Mammary epithelial cell (primary cell): ENCODE results near the gene DUSP10.

Source experiments
- EZH2 ChIP-seq: IDR thresholded peaks from 2 replicates; pipeline ENCODE4 v1.6.1; 2012; ENCODE audit warnings: low read length, inconsistent platforms, borderline replicate concordance
- TF ChIP-seq, protein P1 (sequence below), 2 donors: IDR thresholded peaks in 1 of 2; conservative IDR thresholded peaks in 1 of 2; 2 replicates each; pipeline ENCODE4 v1.5.1; 2011 to 2012; ENCODE audit warnings: inconsistent platforms in 2 of 2, low read length in 2 of 2, mild to moderate bottlenecking in 2 of 2, control low read depth in 1 of 2, low read depth in 1 of 2; ENCODE audit not compliant: insufficient read depth in 1 of 2; ENCODE audit errors: extremely low read depth in 1 of 2

DNA sequence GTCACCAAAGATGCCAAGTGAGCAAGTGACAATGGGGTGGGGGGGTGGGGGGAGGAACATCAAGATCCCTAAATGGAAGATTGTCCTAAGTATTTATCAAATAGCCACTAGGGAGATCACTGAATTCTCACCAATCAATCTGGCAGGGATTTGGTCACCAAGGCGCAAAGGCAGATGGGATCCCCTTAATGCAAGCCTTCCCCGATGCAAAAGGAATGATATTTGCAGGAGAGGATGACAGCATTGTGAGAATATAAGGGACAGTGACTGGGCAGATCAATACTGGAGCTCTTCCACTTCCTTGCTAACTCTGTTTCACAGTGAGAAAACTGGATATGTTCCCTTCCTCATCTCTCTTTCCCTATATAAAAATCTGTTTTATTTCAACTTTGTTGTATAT is 40.9 kb downstream of the DUSP10 start:
- TF ChIP-seq, protein P1, sequence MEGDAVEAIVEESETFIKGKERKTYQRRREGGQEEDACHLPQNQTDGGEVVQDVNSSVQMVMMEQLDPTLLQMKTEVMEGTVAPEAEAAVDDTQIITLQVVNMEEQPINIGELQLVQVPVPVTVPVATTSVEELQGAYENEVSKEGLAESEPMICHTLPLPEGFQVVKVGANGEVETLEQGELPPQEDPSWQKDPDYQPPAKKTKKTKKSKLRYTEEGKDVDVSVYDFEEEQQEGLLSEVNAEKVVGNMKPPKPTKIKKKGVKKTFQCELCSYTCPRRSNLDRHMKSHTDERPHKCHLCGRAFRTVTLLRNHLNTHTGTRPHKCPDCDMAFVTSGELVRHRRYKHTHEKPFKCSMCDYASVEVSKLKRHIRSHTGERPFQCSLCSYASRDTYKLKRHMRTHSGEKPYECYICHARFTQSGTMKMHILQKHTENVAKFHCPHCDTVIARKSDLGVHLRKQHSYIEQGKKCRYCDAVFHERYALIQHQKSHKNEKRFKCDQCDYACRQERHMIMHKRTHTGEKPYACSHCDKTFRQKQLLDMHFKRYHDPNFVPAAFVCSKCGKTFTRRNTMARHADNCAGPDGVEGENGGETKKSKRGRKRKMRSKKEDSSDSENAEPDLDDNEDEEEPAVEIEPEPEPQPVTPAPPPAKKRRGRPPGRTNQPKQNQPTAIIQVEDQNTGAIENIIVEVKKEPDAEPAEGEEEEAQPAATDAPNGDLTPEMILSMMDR (conservative IDR thresholded peaks at IDR 0.05 in 1 of 2, IDR thresholded peaks at IDR 0.05 in 1 of 2; ENCODE audit: extremely low read depth in 1 of 2, insufficient read depth in 1 of 2, low read depth in 1 of 2, low read length in 2 of 2): no peak
- TF ChIP-seq EZH2: no peak
